ENCODE data around the gene FOSL2.

DNA sequence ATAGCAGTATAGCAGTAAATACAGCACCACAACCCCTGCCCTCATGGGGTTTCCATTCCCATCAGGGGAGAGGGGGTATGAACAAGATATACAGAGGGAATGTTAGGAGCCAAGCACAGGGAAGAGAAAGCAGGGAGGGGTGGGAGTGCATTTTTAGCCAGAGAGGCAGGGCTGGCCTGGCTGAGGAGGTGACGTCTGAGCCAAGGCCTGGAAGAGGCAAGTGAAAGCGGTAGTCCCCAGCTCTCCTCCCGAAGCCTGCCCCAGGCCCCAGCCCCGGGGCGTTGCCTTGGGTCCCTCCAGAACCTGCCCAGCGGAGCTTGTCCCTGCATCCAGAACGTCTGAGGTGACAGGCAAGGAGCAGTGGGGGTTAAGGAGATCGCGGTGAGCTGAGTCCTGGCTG, 45.1 kb upstream of the FOSL2 start:
- no peak for TF ChIP-seq YY1 (IDR thresholded peaks at IDR 0.05; ENCODE audit: insufficient read depth, insufficient read length)
- TF ChIP-seq ZNF274 (IDR thresholded peaks at IDR 0.05; ENCODE audit: low read depth, low read length), result no peak
